HG02763 (cell line): Measurements from ENCODE around the gene C19orf38.
"Not testable (repeated sequence)": the region's sequence is repeated elsewhere in the genome, so short reads cannot be mapped to it uniquely, and the experiment has no call there.

Source experiments
- ATAC-seq: cut with Tn5 transposase; IDR thresholded peaks from one replicate; pipeline ENCODE4 v1.9.1; 2021; ENCODE audit warnings: mild to moderate bottlenecking, moderate library complexity; ENCODE audit not compliant: unreplicated experiment

The C19orf38 gene

DNA sequence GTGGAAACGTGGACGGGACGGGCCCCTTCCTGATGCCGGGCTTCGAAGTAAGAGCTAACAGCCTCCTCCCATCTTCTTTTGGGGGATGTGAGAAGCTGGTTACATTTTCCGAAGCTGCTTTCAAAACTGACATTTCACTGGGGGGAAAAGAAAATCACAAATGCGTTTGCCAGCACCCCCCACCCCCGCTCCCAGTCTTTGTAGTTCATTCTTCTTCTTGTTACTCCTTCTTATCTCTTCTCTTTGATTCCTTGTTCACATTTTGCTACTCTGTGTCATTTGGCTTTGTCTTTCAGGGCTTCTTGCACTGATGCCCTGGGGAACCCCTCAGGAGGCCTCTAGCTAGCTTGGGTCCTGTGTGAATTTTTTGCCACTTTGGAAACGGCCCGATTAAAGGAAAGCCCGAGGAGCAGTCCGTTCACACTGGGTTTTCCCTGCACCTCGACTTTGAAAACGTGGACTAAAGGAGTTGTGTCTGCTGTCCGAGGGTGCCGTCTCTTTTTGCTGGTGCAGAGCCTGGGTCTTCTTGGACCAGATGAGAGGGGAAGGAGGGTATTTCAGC, 24.4 kb downstream of the C19orf38 start:
- ATAC-seq = no peak

DNA sequence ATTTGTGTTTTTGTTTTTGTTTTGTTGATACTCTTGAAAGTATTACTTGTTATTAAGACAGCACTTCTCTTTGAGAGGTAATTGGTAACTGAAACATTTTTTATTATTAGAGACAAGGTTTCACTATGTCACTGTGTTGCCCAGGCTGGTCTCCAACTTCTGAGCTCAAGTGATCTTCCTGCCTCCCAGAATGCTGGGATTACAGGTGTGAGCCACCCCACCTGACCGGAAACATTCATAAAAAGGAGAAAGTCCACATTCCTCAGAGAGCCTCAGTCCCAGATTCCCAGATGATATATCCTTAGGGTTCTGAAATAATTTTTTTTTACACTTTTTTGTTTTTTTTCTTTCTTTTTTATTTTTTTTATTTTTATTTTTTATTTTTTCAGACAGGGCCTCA, 25.8 kb downstream of the C19orf38 start:
- no peak for ATAC-seq

- no peak for ATAC-seq
Measured at GRCh38 chr19:10876459-10877240, 28.4 kb downstream of the C19orf38 start.

DNA sequence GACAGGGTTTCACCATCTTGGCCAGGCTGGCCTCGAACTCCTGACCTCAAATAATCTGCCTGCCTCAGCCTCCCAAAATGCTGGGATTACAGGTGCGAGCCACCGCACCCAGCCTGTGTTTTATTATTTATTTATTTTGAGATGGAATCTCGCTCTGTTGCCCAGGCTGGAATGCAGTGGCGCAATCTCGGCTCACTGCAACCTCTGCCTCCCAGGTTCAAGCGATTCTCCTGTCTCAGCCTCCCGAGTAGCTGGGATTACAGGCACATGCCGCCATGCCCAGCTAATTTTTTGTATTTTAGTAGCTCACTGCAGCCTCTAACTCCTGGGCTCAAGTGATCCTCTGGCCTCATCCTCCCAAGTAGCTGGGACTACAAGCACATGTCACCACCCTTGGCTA, 29.4 kb downstream of the C19orf38 start:
- ATAC-seq = not testable (repeated sequence)

- ATAC-seq = no peak
Measured at GRCh38 chr19:10878253-10878652, 30.0 kb downstream of the C19orf38 start.

- ATAC-seq = no peak
Measured at GRCh38 chr19:10881403-10882107, 33.3 kb downstream of the C19orf38 start.

- no peak for ATAC-seq
Measured at GRCh38 chr19:10882108-10882457, 33.9 kb downstream of the C19orf38 start.

- no peak for ATAC-seq
Measured at GRCh38 chr19:10884274-10884673, 36.1 kb downstream of the C19orf38 start.

DNA sequence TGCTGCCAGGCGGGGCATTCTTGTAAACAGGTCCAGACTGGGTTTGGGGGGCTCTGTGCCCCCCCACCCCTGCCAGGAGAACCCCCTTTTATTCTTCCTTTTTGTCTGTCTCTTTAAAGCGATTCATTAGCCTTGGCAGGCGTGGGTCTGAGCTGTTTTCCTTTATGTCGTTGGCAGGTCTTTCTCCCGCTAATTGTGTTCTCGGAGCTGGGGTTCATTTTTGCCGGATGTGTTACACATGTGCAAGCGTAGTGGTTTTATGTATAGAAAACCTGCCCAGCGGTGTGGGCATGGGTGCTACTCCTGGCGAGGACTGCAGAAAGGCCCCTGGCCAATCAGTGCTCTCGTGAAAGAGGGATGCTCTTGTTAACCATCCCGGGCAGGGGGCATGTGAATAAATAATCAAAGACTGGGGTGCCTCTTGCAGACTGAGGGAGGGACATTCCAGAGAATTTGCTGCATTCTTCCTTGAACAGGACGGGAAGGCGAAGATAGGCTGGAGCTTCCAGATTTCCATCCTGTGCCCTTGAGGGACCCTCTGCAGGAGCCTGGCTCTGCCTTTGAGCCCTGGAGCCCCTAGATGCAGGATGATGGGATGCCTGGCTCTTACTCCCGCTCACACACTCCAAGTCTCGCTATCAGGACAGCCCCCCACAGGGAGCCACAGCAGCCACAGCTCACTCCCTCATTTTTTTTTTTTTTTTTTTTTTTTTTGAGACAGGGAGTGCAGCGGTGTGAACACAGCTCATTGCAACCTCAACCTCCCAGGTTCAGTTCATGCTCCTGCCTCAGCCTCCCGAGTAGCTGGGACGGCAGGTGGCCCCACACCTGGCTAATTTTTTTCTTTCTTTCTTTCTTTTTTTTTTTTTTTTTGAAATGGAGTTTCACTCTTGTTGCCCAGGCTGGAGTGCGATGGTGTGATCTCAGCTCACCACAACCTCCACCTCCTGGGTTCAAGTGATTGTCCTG, 37.3 kb downstream of the C19orf38 start:
- ATAC-seq = no peak

- no peak for ATAC-seq
Measured at GRCh38 chr19:10887616-10888367, 39.6 kb downstream of the C19orf38 start.

- ATAC-seq = no peak
Measured at GRCh38 chr19:10888421-10888866, 40.2 kb downstream of the C19orf38 start.

DNA sequence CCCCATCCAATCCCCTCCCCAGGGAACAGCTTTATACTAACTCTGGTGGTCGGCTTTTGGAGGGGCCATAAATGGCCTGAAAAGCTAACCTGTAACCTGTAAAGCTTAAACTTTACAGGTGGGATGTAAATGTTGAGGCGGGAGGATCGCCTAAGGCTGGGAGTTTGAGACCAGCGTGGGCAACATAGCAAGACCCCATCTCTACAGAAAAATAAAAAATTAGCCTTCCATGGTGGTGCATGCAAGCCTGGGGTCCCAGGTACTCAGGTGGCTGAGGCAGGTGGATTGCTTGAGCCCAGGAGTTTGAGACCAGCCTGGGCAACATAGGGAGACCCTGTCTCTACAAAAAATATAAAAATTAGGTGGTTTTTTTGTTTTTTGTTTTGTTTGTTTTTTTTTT, 41.7 kb downstream of the C19orf38 start:
- ATAC-seq = no peak

DNA sequence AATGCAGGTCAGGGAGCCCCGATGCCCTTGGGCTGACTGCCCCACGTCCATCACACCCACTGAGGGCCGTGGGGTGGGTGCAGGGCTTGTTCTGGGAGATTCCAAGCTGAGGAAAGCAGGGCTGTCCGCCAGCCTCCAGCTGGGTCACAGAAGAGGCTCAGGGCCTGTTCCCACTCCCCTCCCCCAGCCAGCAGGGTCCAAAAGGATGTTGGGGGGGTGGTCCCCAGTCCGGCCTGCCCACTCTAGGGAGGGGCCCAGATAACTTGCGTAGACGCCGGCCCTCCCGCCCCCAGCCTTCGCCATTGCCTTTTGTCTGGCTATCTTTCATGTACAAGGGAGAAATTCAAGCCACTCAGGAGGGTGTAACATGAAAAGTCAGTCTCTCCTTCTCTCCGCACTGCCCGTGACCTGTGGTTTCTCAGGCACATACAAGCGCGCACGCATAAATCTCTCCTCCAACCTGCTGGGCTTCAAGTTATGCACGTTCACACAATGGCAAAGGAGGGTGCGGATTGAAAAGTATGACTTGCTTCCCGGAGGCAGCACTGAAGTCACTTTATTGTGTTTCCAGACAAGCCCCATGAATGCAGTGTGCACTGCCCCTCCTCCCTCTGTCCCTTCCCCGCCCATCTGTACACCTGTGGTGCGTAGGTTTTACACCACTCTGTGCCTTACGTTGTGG, 43.3 kb downstream of the C19orf38 start:
- ATAC-seq = no peak

DNA sequence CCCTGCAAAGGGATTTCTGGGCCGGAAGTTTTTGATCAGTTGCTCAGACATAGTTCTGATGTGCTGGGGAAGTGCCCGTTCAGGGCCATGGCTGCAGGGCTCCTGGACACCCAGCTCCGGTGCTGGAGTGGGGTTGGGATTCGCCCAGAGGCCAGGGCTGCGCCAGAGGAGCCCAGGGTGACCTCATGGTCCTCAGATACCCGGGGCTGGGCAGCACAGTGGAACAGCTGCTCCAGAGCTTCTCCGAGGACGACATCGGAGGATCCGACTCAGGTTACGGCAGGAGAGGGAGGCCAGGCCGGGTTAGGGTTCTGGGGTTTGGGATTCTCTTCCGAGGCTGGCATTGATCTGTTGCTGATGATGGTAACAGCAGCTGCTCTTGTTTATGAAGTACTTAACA, 44.0 kb downstream of the C19orf38 start:
- no peak for ATAC-seq

DNA sequence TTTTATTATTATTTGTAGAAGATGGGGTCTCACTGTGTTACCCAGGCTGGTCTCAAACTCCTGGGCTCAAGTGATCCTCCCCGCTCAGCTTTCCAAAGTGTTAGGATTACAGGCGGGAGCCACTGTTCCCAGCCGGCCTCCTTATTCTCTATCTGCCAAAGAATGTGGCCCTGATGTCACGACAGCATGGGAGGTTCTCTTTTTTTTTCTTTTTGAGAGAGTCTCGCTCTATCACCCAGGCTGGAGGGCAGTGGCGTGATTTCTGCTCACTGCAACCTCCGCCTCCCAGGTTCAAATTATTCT, 46.6 kb downstream of the C19orf38 start:
- ATAC-seq = no peak

- ATAC-seq = no peak
Measured at GRCh38 chr19:10895363-10895762, 47.1 kb downstream of the C19orf38 start.

DNA sequence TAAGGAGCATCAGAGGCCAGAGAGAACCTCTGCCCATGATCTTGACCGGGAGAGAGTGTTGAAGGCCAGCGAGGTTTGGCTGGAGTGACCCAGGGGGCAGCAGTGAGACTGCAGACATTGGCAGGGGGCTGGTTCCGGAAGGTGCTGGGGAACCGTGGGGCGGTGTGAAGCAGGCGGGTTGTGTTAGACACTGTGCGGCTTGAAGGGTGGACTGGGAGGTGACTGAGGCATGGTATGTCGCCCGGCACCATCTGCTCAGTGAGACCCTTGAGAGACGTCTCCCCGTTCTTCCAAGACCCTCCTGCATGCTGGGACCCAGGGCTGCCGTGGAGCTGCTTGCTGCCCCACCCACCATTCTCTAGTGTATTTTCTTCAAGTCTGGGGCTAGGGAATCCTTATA, 47.7 kb downstream of the C19orf38 start:
- no peak for ATAC-seq

DNA sequence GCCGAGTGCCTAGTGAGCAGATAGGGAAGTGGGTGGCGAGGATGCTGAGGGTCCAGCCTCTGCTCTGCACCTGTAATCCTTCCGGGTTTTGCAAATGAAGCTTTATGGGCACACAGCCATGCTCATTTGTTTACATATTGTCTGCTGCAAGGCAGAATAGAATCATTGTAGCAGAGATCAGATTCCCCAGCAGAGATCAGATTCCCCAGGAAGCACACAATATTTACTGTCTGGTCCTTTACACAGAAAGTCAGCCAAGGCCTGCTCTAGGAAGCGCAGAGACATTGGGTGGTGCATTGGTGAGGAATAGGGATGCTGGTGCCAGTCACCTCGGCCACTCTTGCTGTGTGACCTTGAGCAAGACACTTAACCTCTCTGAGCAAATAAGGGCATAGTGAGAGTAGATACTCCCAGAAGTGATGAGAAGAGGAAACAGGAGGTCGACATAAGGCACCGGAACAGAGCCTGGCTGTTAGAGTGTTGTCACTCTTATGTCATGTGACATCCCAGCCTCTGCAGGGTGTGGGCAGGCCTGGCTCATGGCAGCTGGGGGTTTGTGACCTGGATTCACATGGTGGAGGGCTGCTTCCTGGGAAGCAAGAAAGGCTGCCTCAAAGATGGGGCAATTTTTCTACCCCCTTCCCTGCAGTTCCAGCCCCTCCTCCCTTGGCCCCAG, 48.8 kb downstream of the C19orf38 start:
- ATAC-seq = no peak

DNA sequence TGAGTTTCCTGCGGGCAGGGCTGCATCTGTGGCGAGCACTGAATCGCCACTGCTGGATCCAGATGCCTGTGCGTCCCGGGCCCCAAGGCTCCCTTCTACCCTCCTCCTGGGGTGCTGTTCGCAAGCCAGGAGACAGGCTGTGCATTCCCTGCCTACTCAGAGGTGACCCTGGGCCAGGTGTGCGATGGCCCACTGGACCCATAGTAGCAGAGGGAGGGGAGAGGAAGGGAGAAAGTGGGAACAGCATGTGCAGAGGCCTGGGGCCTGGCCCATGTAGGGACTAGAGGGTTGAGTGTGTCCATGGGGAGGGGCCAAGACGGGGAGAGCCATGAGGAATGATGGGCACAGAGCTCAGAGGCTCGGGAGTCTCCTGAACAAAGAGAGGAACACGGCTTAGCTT, 50.4 kb downstream of the C19orf38 start:
- ATAC-seq = no peak
